Motor neuron (in vitro differentiated cells): ENCODE measurements around the gene HYKK. TPM values are rescaled to one million over a fixed set of nuclear protein-coding genes. Genes with fewer than 3 reads are reported as not detected.
"Not testable (repeated sequence)": the region's sequence is repeated elsewhere in the genome, so short reads cannot be mapped to it uniquely, and the experiment has no call there.

Source experiments
- ATAC-seq, 8 experiments: fragments of 200-7000 bp; cut with Tn5 transposase; replicated peaks in 6 of 8; 2 replicates each; pipeline ENCODE4 v1.8.0; 2021; ENCODE audit warnings: mild to moderate bottlenecking in 8 of 8, moderate library complexity in 8 of 8
- H3K27ac ChIP-seq, 2 donors: fragments of 250-450 bp; sonication (Bioruptor Pico); 2 replicates each; pipeline ENCODE4 v1.9.0; 2021; ENCODE audit warnings: antibody characterized with exemption in 2 of 2, mild to moderate bottlenecking in 2 of 2, moderate library complexity in 1 of 2
- H3K4me1 ChIP-seq, 2 donors: fragments of 250-450 bp; sonication (Bioruptor Pico); replicated peaks in 1 of 2; 2 replicates each; pipeline ENCODE4 v1.6.1; 2021; ENCODE audit warnings: antibody characterized with exemption in 2 of 2, mild to moderate bottlenecking in 2 of 2, moderate library complexity in 1 of 2
- H3K4me3 ChIP-seq, 5 donors: fragments of 250-450 bp; sonication (Bioruptor Pico); 2 replicates each; pipeline ENCODE4 v1.9.0; 2021; ENCODE audit warnings: antibody characterized with exemption in 5 of 5, mild to moderate bottlenecking in 5 of 5, moderate library complexity in 4 of 5
- WGBS, 10 experiments: fragments of 450-650 bp; shearing (Covaris generic); methylation state at CpG; one replicate each; pipeline ENCODE4 v1.0.0; 2022; 5-methylcytosine and 5-hydroxymethylcytosine counted together
- in situ Hi-C, 9 experiments: fragments of 400-800 bp; cut with MboI; loops; one replicate each; pipeline ENCODE4 v1.15.0; 2021; ENCODE audit warnings: low sequenced_read_pairs in 9 of 9, low pct_unique_long_range_greater_than_20kb in 2 of 9; ENCODE audit not compliant: unreplicated experiment in 9 of 9
- total RNA-seq, 8 experiments: library from RNA; unstranded; fragments of 300-600 nt; gene quantifications; 2 replicates each; pipeline versions ENCODE4 v1.2.3 to v1.2.4, GENCODE V29; 2022

HYKK gene
- total RNA-seq, 8 experiments from 2014 or later: 0.43 to 5.8 (median 3.6) TPM

DNA sequence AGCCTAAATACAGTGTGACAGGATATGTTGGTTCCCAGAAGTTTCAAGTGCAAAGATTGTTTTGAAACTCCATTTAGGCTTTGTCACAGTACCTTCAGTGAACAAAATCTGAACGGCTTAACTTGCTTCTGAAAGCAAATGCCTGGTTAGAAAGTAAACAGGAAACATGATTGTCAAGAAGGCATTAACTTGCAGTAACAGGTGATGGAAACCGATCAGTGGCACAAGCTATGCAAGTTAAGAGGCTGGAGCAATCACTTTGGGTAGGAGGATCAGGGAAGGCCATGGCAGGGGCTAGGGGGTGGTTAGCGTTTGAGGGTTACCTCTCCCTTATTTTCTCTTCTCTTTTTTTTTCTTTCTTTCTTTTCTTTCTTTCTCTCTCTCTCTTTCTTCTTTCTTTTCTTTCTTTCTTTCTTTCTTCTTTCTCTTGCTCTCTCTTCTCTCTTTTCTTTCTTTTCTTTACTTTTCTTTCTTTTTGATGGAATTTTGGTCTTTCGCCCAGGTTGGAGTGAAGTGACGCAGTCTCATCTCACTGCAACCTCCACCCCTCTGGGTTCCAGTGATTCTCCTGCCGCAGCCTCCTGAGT lies 2.4 kb downstream of the HYKK start:
- H3K27ac ChIP-seq: no peak overlapping the region
- whole genome bisulfite sequencing, 10 experiments: 44 to 92% (median 78%) methylated on average over 2 to 6 of the region's 6 CpGs
- no peaks in the 10 kb centered on the region for H3K4me1 ChIP-seq
- ATAC-seq: no peak
- H3K4me3 ChIP-seq: no peak overlapping the region
- in situ Hi-C loops: no loop called here

GRCh38 chr15:78520035-78520434 lies 12.7 kb downstream of the HYKK start:
- H3K4me3 ChIP-seq, H3K4me1 ChIP-seq, H3K27ac ChIP-seq, ATAC-seq, in situ Hi-C loops: not testable (repeated sequence)
- WGBS, 10 experiments: 67 to 100% (median 79%) methylated on average over 1 to 2 of the region's 3 CpGs; no CpG with 5 or more reads in 6 of the 10 experiments

- Histone ChIP-seq H3K27ac (no peak overlapping the region), H3K4me1 (no peaks in the 10 kb centered on the region), H3K4me3 (no peak overlapping the region)
- ATAC-seq: no peak
- in situ Hi-C loops: no loop called here
- 39 to 100% (median 63%) methylated on average over 1 to 5 of the region's 5 CpGs; no CpG with 5 or more reads in 3 of the 10 experiments for WGBS, 10 experiments
These were observed 16.9 kb downstream of the HYKK start for GRCh38 chr15:78524230-78524629.

GRCh38 chr15:78527325-78527724 lies 19.9 kb downstream of the HYKK start:
- WGBS, 10 experiments: 40 to 93% (median 86%) methylated on average over 1 to 5 of the region's 5 CpGs; no CpG with 5 or more reads in 2 of the 10 experiments
- Histone ChIP-seq H3K27ac (no peak overlapping the region), H3K4me1 (no peaks in the 10 kb centered on the region), H3K4me3 (no peak overlapping the region)
- ATAC-seq: no peak
- in situ Hi-C loops: no loop called here

GRCh38 chr15:78533331-78533730 lies 26.0 kb downstream of the HYKK start:
- ATAC-seq: no peak
- Histone ChIP-seq H3K4me3 (no peak overlapping the region), H3K27ac (no peak overlapping the region), H3K4me1 (no peaks in the 10 kb centered on the region)
- 14 to 80% (median 50%) methylated on average over 1 to 2 of the region's 2 CpGs; no CpG with 5 or more reads in 3 of the 10 experiments for WGBS, 10 experiments
- in situ Hi-C loops: no loop called here

DNA sequence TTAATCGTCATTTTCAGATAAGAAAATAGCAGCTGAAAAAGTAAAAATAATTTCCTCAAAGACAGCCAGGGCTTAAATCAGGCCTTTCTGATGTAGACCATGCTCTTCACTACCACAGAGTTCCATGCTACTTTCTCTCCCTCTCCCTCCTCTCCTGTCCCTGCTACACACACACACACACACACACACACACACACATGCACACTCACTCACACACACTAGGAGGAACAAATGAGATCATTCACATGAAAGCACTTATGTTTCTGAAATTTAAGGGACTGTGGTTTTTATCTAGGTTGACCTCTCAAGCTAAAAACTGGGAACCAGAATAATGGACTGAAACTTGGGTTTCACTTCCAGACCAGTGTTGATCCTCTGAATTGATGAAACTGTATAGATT lies 28.8 kb downstream of the HYKK start:
- H3K27ac ChIP-seq: no peak overlapping the region
- in situ Hi-C loops: no loop called here
- no peak for ATAC-seq
- no peak overlapping the region for H3K4me3 ChIP-seq
- 80 to 100% (median 93%) methylated on average over 1 of the region's 1 CpG; no CpG with 5 or more reads in 4 of the 10 experiments for WGBS, 10 experiments
- H3K4me1 ChIP-seq: peaks cover 0 to 3% of the 10 kb centered on the region in 2 donors

DNA sequence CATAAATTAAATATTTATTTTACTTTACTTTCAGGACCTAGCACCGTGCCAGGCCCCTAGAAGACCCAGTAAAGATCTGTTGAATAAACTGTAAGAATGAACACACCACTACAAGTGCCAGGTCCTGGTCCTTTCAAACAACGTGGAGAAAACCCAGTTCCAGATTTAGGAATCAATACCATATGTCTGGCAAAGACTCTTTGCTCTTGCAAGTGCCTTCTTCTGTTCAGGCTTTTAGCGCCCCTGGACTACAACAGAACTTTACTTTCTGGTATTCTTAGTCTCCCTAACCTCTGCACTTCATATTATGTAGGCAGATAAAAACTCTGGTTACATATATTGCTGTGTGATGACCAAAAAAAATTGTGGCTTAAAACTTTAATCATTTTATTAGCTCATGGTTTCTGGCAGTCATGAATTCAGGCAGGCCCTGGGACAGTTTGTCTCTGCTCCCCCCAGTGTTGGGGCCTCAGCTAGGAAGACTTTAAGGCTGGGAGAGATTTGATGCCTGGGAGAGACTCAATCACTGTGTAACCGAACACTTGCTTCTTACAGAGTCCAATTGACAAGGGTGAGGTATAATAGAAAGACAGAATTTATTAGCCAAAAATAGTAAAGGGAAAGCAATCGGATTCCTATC lies 30.0 kb downstream of the HYKK start:
- ATAC-seq: no peak
- Histone ChIP-seq H3K4me1 (peaks cover 9% of the 10 kb centered on the region in 2 donors), H3K27ac (no peak overlapping the region), H3K4me3 (no peak overlapping the region)
- in situ Hi-C loops: no loop called here
- 8 to 88% (median 66%) methylated on average over 1 to 5 of the region's 5 CpGs for whole genome bisulfite sequencing, 10 experiments

- Histone ChIP-seq H3K4me3 (no peak overlapping the region), H3K27ac (no peak overlapping the region), H3K4me1 (peaks cover 9% of the 10 kb centered on the region in 2 donors)
- WGBS, 10 experiments: 40 to 100% (median 60%) methylated on average over 1 of the region's 1 CpG; no CpG with 5 or more reads in 7 of the 10 experiments
- in situ Hi-C loops: no loop called here
- no peak for ATAC-seq
These were observed 31.0 kb downstream of the HYKK start for GRCh38 chr15:78538358-78538757.

DNA sequence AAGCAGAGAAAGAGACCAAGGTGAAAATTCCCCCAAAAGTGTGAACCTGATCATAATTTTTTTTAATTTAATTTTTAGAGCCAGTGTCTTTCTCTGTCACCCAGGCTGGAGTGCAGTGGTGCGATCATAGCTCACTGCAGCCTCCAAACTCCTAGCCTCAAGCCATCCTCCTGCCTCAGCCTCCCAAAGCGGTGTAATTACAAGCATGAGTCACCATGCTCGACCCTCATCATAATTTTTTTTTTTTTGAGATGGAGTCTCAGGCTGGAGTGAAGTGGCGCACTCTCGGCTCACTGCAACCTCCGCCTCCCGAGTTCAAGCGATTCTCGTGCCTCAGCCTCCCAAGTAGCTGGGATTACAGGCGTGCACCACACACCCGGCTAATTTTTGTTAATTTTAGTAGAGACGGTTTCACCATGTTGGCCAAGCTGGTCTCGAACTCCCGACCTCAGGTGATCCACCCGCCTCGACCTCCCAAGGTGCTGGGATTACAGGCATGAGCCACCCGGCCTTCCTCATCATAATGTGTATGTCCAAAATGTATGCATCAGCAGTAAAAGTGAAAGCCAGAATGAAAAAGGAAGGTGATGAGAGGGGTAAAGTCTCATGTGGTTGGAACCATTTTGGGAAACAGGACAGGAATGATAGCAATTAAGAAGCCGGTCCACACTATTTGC lies 32.2 kb downstream of the HYKK start:
- ATAC-seq, in situ Hi-C loops, H3K4me1 ChIP-seq: not testable (repeated sequence)
- Histone ChIP-seq H3K4me3 (peak overlapping the region; percentile 68 to 100 (median 95)), H3K27ac (peak overlapping the region; percentile 91 to 96)
- 17 to 100% (median 74%) methylated on average over 1 to 12 of the region's 18 CpGs; no CpG with 5 or more reads in 1 of the 10 experiments for WGBS, 10 experiments

- H3K4me3 ChIP-seq: peak within 1 kb of the TSS; percentile 68 to 100 (median 95)
- 0 to 8% (median 1%) methylated on average over 9 to 17 of the region's 56 CpGs; no CpG with 5 or more reads in 5 of the 10 experiments for WGBS, 10 experiments
- H3K27ac ChIP-seq: peak within 1 kb of the TSS; percentile 91 to 96
- peaks cover 9% of the 10 kb centered on the region in 2 donors for H3K4me1 ChIP-seq
- peak; percentile 88 to 95 (median 92) for ATAC-seq
- in situ Hi-C loops: no loop called here
These were observed 32.9 kb downstream of the HYKK start, which contains the start of gene PSMA4 for GRCh38 chr15:78540141-78540870. TSS of gene PSMA4 (plus strand) at chr15:78540444. CDS start at chr15:78541928, 1,484 bp downstream.

GRCh38 chr15:78540871-78541743 lies 33.7 kb downstream of the HYKK start:
- peak overlapping the region; percentile 68 to 100 (median 95) for H3K4me3 ChIP-seq
- WGBS, 10 experiments: 1 to 44% (median 9%) methylated on average over 2 to 12 of the region's 17 CpGs
- peaks cover 9% of the 10 kb centered on the region in 2 donors for H3K4me1 ChIP-seq
- peak overlapping the region; percentile 91 to 96 for H3K27ac ChIP-seq
- ATAC-seq: peak in 1 of 8 experiments; percentile 14
- in situ Hi-C loops: no loop called here

- 0 to 80% (median 63%) methylated on average over 1 of the region's 1 CpG; no CpG with 5 or more reads in 3 of the 10 experiments for WGBS, 10 experiments
- peak overlapping the region; percentile 68 to 100 (median 95) for H3K4me3 ChIP-seq
- ATAC-seq: no peak
- peaks cover 9% of the 10 kb centered on the region in 2 donors for H3K4me1 ChIP-seq
- in situ Hi-C loops: no loop called here
- H3K27ac ChIP-seq: no peak overlapping the region
These were observed 34.3 kb downstream of the HYKK start for GRCh38 chr15:78541744-78542034.
